ENCODE results near the gene FANCE. TPM values are rescaled to one million over a fixed set of nuclear protein-coding genes. Genes with fewer than 3 reads are reported as not detected.
A peak's percentile ranks its signal among the peaks of the same experiment; 100 is the strongest.

Gene FANCE
- total RNA-seq, 1 experiment from 2014 or later = 6.9 TPM

DNA sequence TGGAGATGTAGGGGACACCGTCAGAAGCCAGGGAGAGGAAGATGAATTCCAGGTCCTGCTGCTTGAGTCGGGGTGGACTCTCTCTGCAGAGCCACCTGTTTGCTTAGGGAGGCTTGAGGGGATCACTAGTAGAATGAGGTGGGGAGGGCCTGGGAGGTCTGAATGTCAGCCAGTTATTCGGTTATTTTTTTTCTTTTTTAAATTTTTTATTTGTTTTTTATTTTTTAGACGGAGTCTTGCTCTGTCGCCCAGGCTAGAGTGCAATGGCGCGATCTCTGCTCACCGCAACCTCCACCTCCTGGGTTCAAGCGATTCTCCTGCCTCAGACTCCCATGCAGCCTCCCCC lies 36.4 kb downstream of the FANCE start:
- intact Hi-C loops (cut with micrococcal nuclease; ENCODE audit: unreplicated experiment) = no loop called here
- H3K9me2 ChIP-seq (ENCODE audit: insufficient read depth) = no peaks in the 10 kb centered on the region
- no TSS peak for BruUV-seq (replicated peaks)
- H3K79me2 ChIP-seq (ENCODE audit: low read depth) = peaks cover 59% of the 10 kb centered on the region
- peaks cover 14% of the 10 kb centered on the region; the same call in 1 of the 2 replicates for H4K20me1 ChIP-seq (ENCODE audit: insufficient read depth)
- no peaks in the 10 kb centered on the region for H3K27me3 ChIP-seq (ENCODE audit: insufficient read depth, low read depth)
- POLR2A ChIA-PET (ENCODE audit: unreplicated experiment) = interaction anchor here (0.5 to 0.6 kb wide), 2 partner anchors 102 to 1043 kb away, joined by 3 to 7 read pairs; no protein-coding TSS in a partner anchor
- no peak for TF ChIP-seq EZH2 (IDR thresholded peaks at IDR 0.05; ENCODE audit: low read depth)
- no peak for TF ChIP-seq CTCF (conservative IDR thresholded peaks at IDR 0.05)
- no peaks in the 10 kb centered on the region for H3K9me3 ChIP-seq (ENCODE audit: insufficient read depth, low read depth)
- peak overlapping the region; percentile 99 for H3K27ac ChIP-seq
- no peaks in the 10 kb centered on the region for H3K36me3 ChIP-seq (ENCODE audit: low read depth)
- no peak overlapping the region for H3K4me3 ChIP-seq
- H3F3A ChIP-seq (ENCODE audit: insufficient read depth, low read depth) = peaks cover 45% of the 10 kb centered on the region
- peaks cover 80% of the 10 kb centered on the region for H3K4me1 ChIP-seq (replicated peaks; ENCODE audit: insufficient read depth)
- no peak for DNase-seq
- H2AFZ ChIP-seq = no peak overlapping the region
- CTCF ChIA-PET = no interaction called here
- H3K4me2 ChIP-seq = peak overlapping the region; percentile 98

DNA sequence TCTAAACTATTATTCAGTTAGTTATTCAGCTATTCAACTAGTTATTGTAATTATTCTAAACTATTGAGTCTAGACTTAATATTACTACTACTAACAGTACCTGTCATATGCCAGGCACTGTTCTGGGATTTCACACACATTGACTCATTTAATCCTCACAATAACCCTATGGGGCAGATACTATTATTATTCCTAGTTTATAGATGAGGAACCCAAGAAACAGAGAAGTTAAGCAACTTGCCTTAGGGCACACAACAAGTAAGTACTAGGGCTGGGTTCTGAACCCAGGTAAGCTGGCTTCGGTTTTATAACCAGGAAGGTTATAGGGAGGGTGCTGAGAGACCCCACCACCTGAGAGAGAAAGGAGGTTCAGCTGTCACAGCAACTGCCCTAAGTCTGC lies 36.9 kb downstream of the FANCE start:
- H3K4me2 ChIP-seq = no peak overlapping the region
- BruUV-seq (replicated peaks) = no TSS peak
- peaks cover 45% of the 10 kb centered on the region for H3F3A ChIP-seq (ENCODE audit: insufficient read depth, low read depth)
- TF ChIP-seq CTCF (conservative IDR thresholded peaks at IDR 0.05) (no peak), EZH2 (IDR thresholded peaks at IDR 0.05; ENCODE audit: low read depth) (no peak)
- no peak overlapping the region for H2AFZ ChIP-seq
- intact Hi-C loops (cut with micrococcal nuclease; ENCODE audit: unreplicated experiment) = no loop called here
- H3K27me3 ChIP-seq (ENCODE audit: insufficient read depth, low read depth) = no peaks in the 10 kb centered on the region
- peaks cover 14% of the 10 kb centered on the region; the same call in 1 of the 2 replicates for H4K20me1 ChIP-seq (ENCODE audit: insufficient read depth)
- H3K9me3 ChIP-seq (ENCODE audit: insufficient read depth, low read depth) = no peaks in the 10 kb centered on the region
- no peaks in the 10 kb centered on the region for H3K9me2 ChIP-seq (ENCODE audit: insufficient read depth)
- ChIA-PET POLR2A (ENCODE audit: unreplicated experiment) (no interaction called here), CTCF (no interaction called here)
- no peak overlapping the region for H3K4me3 ChIP-seq
- H3K4me1 ChIP-seq (replicated peaks; ENCODE audit: insufficient read depth) = peaks cover 78% of the 10 kb centered on the region
- DNase-seq = no peak
- H3K79me2 ChIP-seq (ENCODE audit: low read depth) = peaks cover 65% of the 10 kb centered on the region
- peak overlapping the region; percentile 26; the same call in 1 of the 2 replicates for H3K27ac ChIP-seq
- H3K36me3 ChIP-seq (ENCODE audit: low read depth) = no peaks in the 10 kb centered on the region

DNA sequence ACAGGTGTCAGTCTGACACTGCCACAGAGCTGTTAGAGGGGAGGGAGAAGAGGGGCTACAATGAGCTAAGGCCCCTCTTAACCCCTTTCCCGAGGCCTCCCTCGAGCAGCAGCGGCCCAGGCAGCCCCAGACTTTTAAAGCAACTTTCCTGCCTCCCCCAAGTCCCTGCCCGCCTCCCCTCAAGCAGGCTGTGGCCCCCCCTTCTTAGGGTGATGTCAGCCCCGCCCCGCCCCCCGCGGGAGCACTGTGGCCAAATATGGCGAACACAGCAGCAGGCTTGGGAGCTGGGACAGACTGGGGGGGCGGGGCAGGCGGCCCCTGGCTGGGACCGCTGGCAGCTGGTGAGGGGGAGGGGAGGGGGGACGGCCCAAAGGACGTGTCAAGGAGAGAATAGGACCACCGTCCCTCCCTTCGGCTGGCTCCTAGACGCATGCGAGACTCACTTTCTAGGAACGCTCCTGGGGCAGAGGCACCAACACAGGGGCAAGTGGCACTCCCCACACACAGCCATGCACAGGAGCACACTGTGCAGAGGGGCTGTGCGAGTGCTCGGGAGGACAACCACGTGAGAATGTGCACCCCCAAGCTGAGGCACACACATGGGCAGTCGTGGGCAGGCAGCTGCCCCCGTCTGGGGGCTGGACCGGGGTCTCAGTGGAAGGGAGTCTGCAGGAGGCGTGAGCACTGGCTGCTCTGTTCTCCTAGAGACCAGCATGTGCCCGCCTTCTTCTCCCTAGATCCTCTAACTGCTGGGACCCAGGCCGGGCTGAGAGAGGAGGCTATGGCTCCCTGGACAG lies 38.1 kb downstream of the FANCE start:
- DNase-seq = no peak
- Histone ChIP-seq H3K79me2 (ENCODE audit: low read depth) (peaks cover 76% of the 10 kb centered on the region), H3K27ac (no peak overlapping the region), H3K27me3 (ENCODE audit: insufficient read depth, low read depth) (no peaks in the 10 kb centered on the region), H3K9me2 (ENCODE audit: insufficient read depth) (no peaks in the 10 kb centered on the region), H3K36me3 (ENCODE audit: low read depth) (no peaks in the 10 kb centered on the region), H3K4me1 (replicated peaks; ENCODE audit: insufficient read depth) (peaks cover 67% of the 10 kb centered on the region), H3K9me3 (ENCODE audit: insufficient read depth, low read depth) (no peaks in the 10 kb centered on the region), H3K4me2 (no peak overlapping the region), H2AFZ (no peak overlapping the region), H3F3A (ENCODE audit: insufficient read depth, low read depth) (peaks cover 40% of the 10 kb centered on the region), H3K4me3 (no peak overlapping the region), H4K20me1 (ENCODE audit: insufficient read depth) (peaks cover 18% of the 10 kb centered on the region; the same call in 1 of the 2 replicates)
- ChIA-PET POLR2A (ENCODE audit: unreplicated experiment) (no interaction called here), CTCF (no interaction called here)
- TF ChIP-seq CTCF (conservative IDR thresholded peaks at IDR 0.05) (no peak), EZH2 (IDR thresholded peaks at IDR 0.05; ENCODE audit: low read depth) (no peak)
- no TSS peak for BruUV-seq (replicated peaks)
- intact Hi-C loops (cut with micrococcal nuclease; ENCODE audit: unreplicated experiment) = no loop called here
